ENCODE measurements around the gene SYMPK. TPM values are rescaled to one million over a fixed set of nuclear protein-coding genes. Genes with fewer than 3 reads are reported as not detected.

SYMPK gene
- 25.6 and 32.6 TPM in 2 replicates for total RNA-seq (2014; rRNA removed; shearing (Covaris generic))

- Histone ChIP-seq H3K27me3 (peaks cover 20% of the 10 kb centered on the region), H3K9me3 (replicated peaks) (no peaks in the 10 kb centered on the region), H3K36me3 (peaks cover 21% of the 10 kb centered on the region), H3K4me3 (peak within 1 kb of the TSS; percentile 87), H3K4me1 (no peaks in the 10 kb centered on the region; the same call in 1 of the 2 replicates), H3K27ac (peak within 1 kb of the TSS; percentile 74)
- DNase-seq, result peak; percentile 99
Observed at GRCh38 chr19:45862564-45863334, at the start of gene SYMPK. TSS of gene SYMPK (minus strand) at chr19:45863147. CDS start at chr19:45854495, 8,652 bp downstream.

GRCh38 chr19:45911291-45911690, 48.3 kb upstream of the SYMPK start:
- Histone ChIP-seq H3K27ac (no peak overlapping the region), H3K27me3 (0 out of 2 replicates have a peak, but pooled peaks cover 4% of the 10 kb centered on the region), H3K4me3 (no peak overlapping the region), H3K9me3 (replicated peaks) (no peaks in the 10 kb centered on the region), H3K36me3 (no peaks in the 10 kb centered on the region), H3K4me1 (no peaks in the 10 kb centered on the region)
- DNase-seq, result no peak

GRCh38 chr19:45908956-45909355, 46.0 kb upstream of the SYMPK start:
- Histone ChIP-seq H3K36me3 (no peaks in the 10 kb centered on the region), H3K27ac (no peak overlapping the region), H3K4me1 (no peaks in the 10 kb centered on the region), H3K9me3 (replicated peaks) (no peaks in the 10 kb centered on the region), H3K27me3 (0 out of 2 replicates have a peak, but pooled peaks cover 4% of the 10 kb centered on the region), H3K4me3 (no peak overlapping the region)
- no peak for DNase-seq

GRCh38 chr19:45906221-45906620, 43.3 kb upstream of the SYMPK start:
- H3K27me3 ChIP-seq, result no peaks in the 10 kb centered on the region
- no peak overlapping the region for H3K27ac ChIP-seq
- H3K9me3 ChIP-seq (replicated peaks), result no peaks in the 10 kb centered on the region
- no peak for DNase-seq
- peaks cover 3% of the 10 kb centered on the region; the same call in 1 of the 2 replicates for H3K4me1 ChIP-seq
- H3K36me3 ChIP-seq, result no peaks in the 10 kb centered on the region
- H3K4me3 ChIP-seq, result no peak overlapping the region

- Histone ChIP-seq H3K27me3 (no peaks in the 10 kb centered on the region), H3K4me3 (no peak overlapping the region), H3K27ac (no peak overlapping the region), H3K9me3 (replicated peaks) (no peaks in the 10 kb centered on the region), H3K4me1 (peaks cover 3% of the 10 kb centered on the region; the same call in 1 of the 2 replicates), H3K36me3 (no peaks in the 10 kb centered on the region)
- DNase-seq, result no peak
Observed at GRCh38 chr19:45905011-45905410, 42.1 kb upstream of the SYMPK start.

- peaks cover 3% of the 10 kb centered on the region; the same call in 1 of the 2 replicates for H3K4me1 ChIP-seq
- peak; percentile 97 to 99 for DNase-seq
- H3K27me3 ChIP-seq, result no peaks in the 10 kb centered on the region
- no peaks in the 10 kb centered on the region for H3K9me3 ChIP-seq (replicated peaks)
- no peak overlapping the region for H3K27ac ChIP-seq
- H3K36me3 ChIP-seq, result peaks cover 2% of the 10 kb centered on the region; the same call in 1 of the 2 replicates
- H3K4me3 ChIP-seq, result peak overlapping the region; percentile 62
Observed at GRCh38 chr19:45902651-45903625, 40.0 kb upstream of the SYMPK start.

GRCh38 chr19:45901912-45902650, 39.1 kb upstream of the SYMPK start, which contains the start of gene MYPOP:
TSS of gene MYPOP (minus strand) at chr19:45902613. CDS start at chr19:45901773, 840 bp downstream.
- Histone ChIP-seq H3K4me1 (peaks cover 3% of the 10 kb centered on the region; the same call in 1 of the 2 replicates), H3K27me3 (no peaks in the 10 kb centered on the region), H3K4me3 (peak within 1 kb of the TSS; percentile 62), H3K36me3 (peaks cover 5% of the 10 kb centered on the region; the same call in 1 of the 2 replicates), H3K9me3 (replicated peaks) (no peaks in the 10 kb centered on the region), H3K27ac (no peak within 1 kb of the TSS)
- peak in 1 of 2 experiments; percentile 30 for DNase-seq

- Histone ChIP-seq H3K9me3 (replicated peaks) (no peaks in the 10 kb centered on the region), H3K36me3 (peaks cover 5% of the 10 kb centered on the region; the same call in 1 of the 2 replicates), H3K4me1 (peaks cover 3% of the 10 kb centered on the region; the same call in 1 of the 2 replicates), H3K4me3 (no peak overlapping the region; the same call in 1 of the 2 replicates), H3K27ac (no peak overlapping the region), H3K27me3 (no peaks in the 10 kb centered on the region)
- no peak for DNase-seq
Observed at GRCh38 chr19:45901432-45901911, 38.5 kb upstream of the SYMPK start.

GRCh38 chr19:45900738-45901431, 37.9 kb upstream of the SYMPK start:
- Histone ChIP-seq H3K4me3 (no peak overlapping the region), H3K4me1 (peaks cover 3% of the 10 kb centered on the region; the same call in 1 of the 2 replicates), H3K27me3 (no peaks in the 10 kb centered on the region), H3K36me3 (peaks cover 5% of the 10 kb centered on the region; the same call in 1 of the 2 replicates), H3K9me3 (replicated peaks) (no peaks in the 10 kb centered on the region), H3K27ac (no peak overlapping the region)
- no peak for DNase-seq

- Histone ChIP-seq H3K9me3 (replicated peaks) (no peaks in the 10 kb centered on the region), H3K36me3 (peaks cover 10% of the 10 kb centered on the region; the same call in 1 of the 2 replicates), H3K4me1 (peaks cover 3% of the 10 kb centered on the region; the same call in 1 of the 2 replicates), H3K27me3 (no peaks in the 10 kb centered on the region), H3K4me3 (no peak overlapping the region), H3K27ac (no peak overlapping the region)
- DNase-seq, result no peak
Observed at GRCh38 chr19:45899919-45900589, 37.1 kb upstream of the SYMPK start.

GRCh38 chr19:45899253-45899652, 36.3 kb upstream of the SYMPK start:
- Histone ChIP-seq H3K4me3 (no peak overlapping the region), H3K27me3 (no peaks in the 10 kb centered on the region), H3K9me3 (replicated peaks) (no peaks in the 10 kb centered on the region), H3K36me3 (peaks cover 10% of the 10 kb centered on the region; the same call in 1 of the 2 replicates), H3K27ac (no peak overlapping the region), H3K4me1 (peaks cover 3% of the 10 kb centered on the region; the same call in 1 of the 2 replicates)
- no peak for DNase-seq

- Histone ChIP-seq H3K27me3 (no peaks in the 10 kb centered on the region), H3K9me3 (replicated peaks) (no peaks in the 10 kb centered on the region), H3K4me1 (no peaks in the 10 kb centered on the region), H3K4me3 (no peak overlapping the region), H3K36me3 (peaks cover 10% of the 10 kb centered on the region; the same call in 1 of the 2 replicates), H3K27ac (no peak overlapping the region)
- DNase-seq, result no peak
Observed at GRCh38 chr19:45897261-45897812, 34.4 kb upstream of the SYMPK start.
